Endothelial cell of umbilical vein (primary cell): ENCODE measurements around the gene KIAA1191. TPM values are rescaled to one million over a fixed set of nuclear protein-coding genes. Genes with fewer than 3 reads are reported as not detected.

Source experiments
- BruUV-seq: library from RNA; stranded (reverse); fragments of 400-500 nt; replicated peaks from 2 replicates; lab custom pipeline; 2021; lab: Mats Ljungman, UMichigan
- CTCF ChIA-PET: fragments of 300-600, 350-600 bp; sonication (Branson Sonifier 250); formaldehyde crosslinking; loops from one replicate; lab custom pipeline; 2021; ENCODE audit warnings: antibody characterized with exemption, inconsistent platforms; lab: Charles Lee
- POLR2A ChIA-PET: fragments of 300-600, 350-600 bp; sonication (Branson Sonifier 250); formaldehyde crosslinking; loops from one replicate; lab custom pipeline; 2021; ENCODE audit warnings: antibody characterized with exemption, inconsistent platforms; lab: Charles Lee
- DNase-seq: peaks from one replicate; pipeline ENCODE4 v3.0.0-alpha.2; 2011; ENCODE audit warnings: low read depth, low spot score
- FAIRE-seq: peaks from 2 replicates; lab custom pipeline; 2011; peaks lifted over from hg19 to GRCh38; lab: Jason Lieb, UNC
- H2AFZ ChIP-seq: 2 replicates; pipeline ENCODE4 v1.6.0; 2012; ENCODE audit warnings: low read depth, low read length, control low read depth, inconsistent platforms
- H3K27ac ChIP-seq: 2 replicates; pipeline ENCODE4 v1.5.1; 2011; ENCODE audit warnings: low read depth, mild to moderate bottlenecking, control low read depth, low read length, moderate library complexity; ENCODE audit not compliant: insufficient read depth
- H3K27me3 ChIP-seq, 2 experiments: 2 replicates each; pipeline versions ENCODE4 v1.6.0 to v1.6.1; 2011; ENCODE audit warnings: low read length in 2 of 2, mixed read lengths in 1 of 2; ENCODE audit not compliant: control insufficient read depth in 2 of 2, insufficient read depth in 2 of 2
- H3K36me3 ChIP-seq, 2 experiments: 2 replicates in 1 of 2; 3 replicates in 1 of 2; pipeline ENCODE4 v1.5.1; 2011; ENCODE audit warnings: low read length in 2 of 2, mild to moderate bottlenecking in 1 of 2, moderate library complexity in 1 of 2; ENCODE audit not compliant: control insufficient read depth in 2 of 2, insufficient read depth in 2 of 2; ENCODE audit errors: extremely low read depth in 1 of 2
- H3K4me1 ChIP-seq: 3 replicates; pipeline ENCODE4 v1.5.1; 2011; ENCODE audit warnings: mild to moderate bottlenecking, low read length; ENCODE audit not compliant: control insufficient read depth, insufficient read depth; ENCODE audit errors: extremely low read depth
- H3K4me2 ChIP-seq: 2 replicates; pipeline ENCODE4 v1.6.1; 2011; ENCODE audit warnings: low read length, control low read depth, mixed read lengths; ENCODE audit not compliant: insufficient read depth
- H3K4me3 ChIP-seq, 3 experiments: fragments of 200-600 bp in 1 of 3; sonication (generic), shearing (Covaris generic) in 1 of 3; replicated peaks in 1 of 3; 2 replicates each; pipeline ENCODE4 v1.5.1; 2011 to 2016; ENCODE audit warnings: control low read depth in 3 of 3, low read length in 3 of 3, mild to moderate bottlenecking in 2 of 3, inconsistent platforms in 1 of 3, low read depth in 1 of 3, moderate library complexity in 1 of 3; ENCODE audit not compliant: insufficient read depth in 1 of 3
- H3K79me2 ChIP-seq: 2 replicates; pipeline ENCODE4 v1.6.0; 2012; ENCODE audit warnings: low read length, inconsistent platforms; ENCODE audit not compliant: control insufficient read depth, insufficient read depth
- H3K9ac ChIP-seq: replicated peaks from 2 replicates; pipeline ENCODE3; 2011; ENCODE audit warnings: low read length, control low read depth; ENCODE audit not compliant: insufficient read depth; ENCODE audit errors: extremely low read depth
- H3K9me1 ChIP-seq: replicated peaks from 3 replicates; pipeline ENCODE4 v1.6.0; 2011; ENCODE audit warnings: mild to moderate bottlenecking, low read length; ENCODE audit not compliant: control insufficient read depth, insufficient read depth; ENCODE audit errors: extremely low read depth
- H3K9me3 ChIP-seq: replicated peaks from 2 replicates; pipeline ENCODE4 v1.5.1; 2012; ENCODE audit warnings: low read length, inconsistent platforms; ENCODE audit not compliant: control insufficient read depth, insufficient read depth
- H4K20me1 ChIP-seq: replicated peaks from 2 replicates; pipeline ENCODE3; 2011; ENCODE audit warnings: mild to moderate bottlenecking, low read length; ENCODE audit not compliant: control insufficient read depth, insufficient read depth; ENCODE audit errors: extremely low read depth
- CTCF ChIP-seq, 2 donors: IDR thresholded peaks; 1 replicate in 1 of 2; 2 replicates in 1 of 2; pipeline ENCODE4 v1.5.1; 2011; ENCODE audit warnings: low read length in 2 of 2, mild to moderate bottlenecking in 2 of 2, moderate library complexity in 2 of 2, control low read depth in 1 of 2, inconsistent platforms in 1 of 2, low read depth in 1 of 2; ENCODE audit not compliant: insufficient read depth in 1 of 2; ENCODE audit errors: extremely low read depth in 1 of 2
- EZH2 ChIP-seq: IDR thresholded peaks from 2 replicates; pipeline ENCODE4 v1.6.1; 2012; ENCODE audit warnings: borderline replicate concordance, low read depth, mild to moderate bottlenecking, moderate library complexity, low read length, inconsistent platforms; ENCODE audit not compliant: severe bottlenecking
- FOS ChIP-seq: IDR thresholded peaks from 2 replicates; pipeline ENCODE4 v1.6.1; 2011; ENCODE audit warnings: mild to moderate bottlenecking, low read length, moderate library complexity, borderline replicate concordance; ENCODE audit not compliant: insufficient read depth
- GATA2 ChIP-seq: IDR thresholded peaks from 2 replicates; pipeline ENCODE4 v1.7.0; 2011; ENCODE audit warnings: low read depth, mild to moderate bottlenecking, moderate library complexity, mixed read lengths, low read length; ENCODE audit not compliant: insufficient read length, insufficient read depth
- JUN ChIP-seq: IDR thresholded peaks from 2 replicates; pipeline ENCODE4 v1.6.1; 2011; ENCODE audit warnings: borderline replicate concordance, low read depth; ENCODE audit not compliant: insufficient read length, insufficient read depth
- MAX ChIP-seq: IDR thresholded peaks from 2 replicates; pipeline ENCODE4 v1.6.1; 2011; ENCODE audit not compliant: insufficient read depth, insufficient read length
- MYC ChIP-seq: IDR thresholded peaks from one replicate; pipeline ENCODE4 v1.6.1; 2011; ENCODE audit warnings: mild to moderate bottlenecking, low read depth, low read length
- POLR2A ChIP-seq: IDR thresholded peaks from 2 replicates; pipeline ENCODE4 v1.6.1; 2012; ENCODE audit warnings: low read depth, mild to moderate bottlenecking, control low read depth, low read length
- POLR2AphosphoS5 ChIP-seq: IDR thresholded peaks from 2 replicates; pipeline ENCODE4 v1.6.1; 2012; ENCODE audit warnings: low read depth, mild to moderate bottlenecking, control low read depth, low read length, moderate library complexity; ENCODE audit not compliant: insufficient read depth
- dilution Hi-C: fragments of 300-500 bp; cut with MboI; formaldehyde crosslinking; loops from one replicate; pipeline ENCODE4 v1.15.0; 2019; ENCODE audit warnings: low sequenced_read_pairs; ENCODE audit not compliant: extremely low pct_ligation_motif_present
- intact Hi-C: fragments of 100-400 bp; cut with micrococcal nuclease; formaldehyde crosslinking; loops from one replicate; pipeline ENCODE4 v1.10.0; 2022
- polyA plus RNA-seq, 4 experiments: library from polyadenylated mRNA; depleted of rRNA in 3 of 4; stranded (reverse) in 3 of 4; unstranded in 1 of 4; fragments of >200 nt; gene quantifications; 2 replicates each; pipeline versions ENCODE4 v1.2.1 to v1.2.3, GENCODE V29; 2011 to 2012; ENCODE audit warnings: missing spikeins in 1 of 4
- total RNA-seq: library from RNA; stranded (reverse); gene quantifications from 2 replicates; pipeline ENCODE4 v1.2.3, GENCODE V29; 2021

The KIAA1191 gene
- total and polyA plus RNA-seq, 2 donors (not counting 3 experiments of a cell fraction or from before 2014, with no cell fraction given) = 114 to 116 TPM

GRCh38 chr5:176319827-176320554 lies 41.6 kb downstream of the KIAA1191 start:
- TF ChIP-seq POLR2A = no peak
- TF ChIP-seq GATA2 = no peak
- no peak for TF ChIP-seq JUN
- TF ChIP-seq MYC = no peak
- no peak for TF ChIP-seq MAX
- ChIA-PET POLR2A (no interaction called here), CTCF (interaction anchor here (0.8 to 1.6 kb wide), 3 partner anchors 10 to 17 kb away, joined by 3 read pairs; no protein-coding TSS in a partner anchor)
- no TSS peak for BruUV-seq
- H3K9me1 ChIP-seq = no peaks in the 10 kb centered on the region
- intact Hi-C loops (no loop called here), dilution Hi-C loops (no loop called here)
- H3K4me1 ChIP-seq = no peaks in the 10 kb centered on the region
- no peak overlapping the region for H3K4me2 ChIP-seq
- no peaks in the 10 kb centered on the region for H3K27me3 ChIP-seq
- no peaks in the 10 kb centered on the region for H4K20me1 ChIP-seq
- H3K9me3 ChIP-seq = no peaks in the 10 kb centered on the region
- H3K79me2 ChIP-seq = no peaks in the 10 kb centered on the region
- no peak overlapping the region for H2AFZ ChIP-seq
- no peak overlapping the region for H3K4me3 ChIP-seq
- H3K36me3 ChIP-seq = peaks cover 2 to 6% of the 10 kb centered on the region in 2 experiments
- DNase-seq = no peak
- FAIRE-seq = no peak
- no peak overlapping the region for H3K27ac ChIP-seq
- H3K9ac ChIP-seq = no peak overlapping the region

- no peak for FAIRE-seq
- intact Hi-C loops = no loop called here
- H3K27me3 ChIP-seq = no peaks in the 10 kb centered on the region
- no peak overlapping the region for H3K4me2 ChIP-seq
- TF ChIP-seq POLR2A (no peak), GATA2 (no peak), CTCF (IDR thresholded peaks at IDR 0.05; ENCODE audit: extremely low read depth in 1 of 2, insufficient read depth in 1 of 2, low read depth in 1 of 2, low read length in 2 of 2) (no peak), POLR2AphosphoS5 (no peak), MYC (no peak), MAX (no peak), FOS (no peak), JUN (no peak), EZH2 (no peak)
- dilution Hi-C loops = no loop called here
- no peak overlapping the region for H3K4me3 ChIP-seq
- H3K27ac ChIP-seq = no peak overlapping the region
- H4K20me1 ChIP-seq = no peaks in the 10 kb centered on the region
- H3K36me3 ChIP-seq = peaks cover 2 to 3% of the 10 kb centered on the region in 2 experiments
- H3K4me1 ChIP-seq = no peaks in the 10 kb centered on the region
- H3K9me3 ChIP-seq = no peaks in the 10 kb centered on the region
- H3K9ac ChIP-seq = no peak overlapping the region
- BruUV-seq = no TSS peak
- no peaks in the 10 kb centered on the region for H3K79me2 ChIP-seq
- CTCF ChIA-PET = no interaction called here
- POLR2A ChIA-PET = no interaction called here
- no peak for DNase-seq
- H2AFZ ChIP-seq = no peak overlapping the region
- no peaks in the 10 kb centered on the region for H3K9me1 ChIP-seq
These were observed 43.8 kb downstream of the KIAA1191 start for GRCh38 chr5:176317534-176318374.
